HG02610 (cell line): ENCODE results near the gene CACNA1B.
"Not testable (repeated sequence)": the region's sequence is repeated elsewhere in the genome, so short reads cannot be mapped to it uniquely, and the experiment has no call there.

Experiments
- ATAC-seq: cut with Tn5 transposase; IDR thresholded peaks from one replicate; pipeline ENCODE4 v1.9.1; 2021; ENCODE audit warnings: mild to moderate bottlenecking, moderate library complexity; ENCODE audit not compliant: unreplicated experiment

The CACNA1B gene

DNA sequence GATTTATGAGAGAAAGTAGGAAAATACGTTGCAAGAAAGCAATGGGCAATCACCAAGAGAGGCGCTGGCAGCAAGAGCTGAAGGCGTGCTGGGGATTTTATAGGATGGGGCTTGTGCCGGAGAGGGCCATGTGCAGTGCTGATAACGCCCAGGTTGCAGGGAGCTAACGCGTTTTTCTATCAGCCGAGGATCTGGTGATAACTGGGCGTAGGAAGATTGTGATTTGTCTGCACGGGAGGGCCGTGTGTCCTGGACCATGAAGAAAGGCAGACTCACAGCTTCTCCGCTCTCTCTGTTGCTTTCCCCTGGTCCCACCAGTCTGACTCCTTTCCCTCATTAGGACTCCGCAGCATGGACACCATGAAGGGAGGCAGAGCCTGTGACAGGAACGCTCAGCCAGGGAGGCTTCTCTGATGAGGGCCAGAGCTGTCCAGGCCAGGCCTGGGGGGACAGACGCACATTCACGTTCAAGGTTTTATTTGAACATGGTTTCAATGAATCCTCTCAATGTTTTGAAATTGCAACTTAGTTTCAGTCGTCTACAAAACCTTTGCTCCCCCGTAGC lies 11.9 kb upstream of the CACNA1B start:
- no peak for ATAC-seq

DNA sequence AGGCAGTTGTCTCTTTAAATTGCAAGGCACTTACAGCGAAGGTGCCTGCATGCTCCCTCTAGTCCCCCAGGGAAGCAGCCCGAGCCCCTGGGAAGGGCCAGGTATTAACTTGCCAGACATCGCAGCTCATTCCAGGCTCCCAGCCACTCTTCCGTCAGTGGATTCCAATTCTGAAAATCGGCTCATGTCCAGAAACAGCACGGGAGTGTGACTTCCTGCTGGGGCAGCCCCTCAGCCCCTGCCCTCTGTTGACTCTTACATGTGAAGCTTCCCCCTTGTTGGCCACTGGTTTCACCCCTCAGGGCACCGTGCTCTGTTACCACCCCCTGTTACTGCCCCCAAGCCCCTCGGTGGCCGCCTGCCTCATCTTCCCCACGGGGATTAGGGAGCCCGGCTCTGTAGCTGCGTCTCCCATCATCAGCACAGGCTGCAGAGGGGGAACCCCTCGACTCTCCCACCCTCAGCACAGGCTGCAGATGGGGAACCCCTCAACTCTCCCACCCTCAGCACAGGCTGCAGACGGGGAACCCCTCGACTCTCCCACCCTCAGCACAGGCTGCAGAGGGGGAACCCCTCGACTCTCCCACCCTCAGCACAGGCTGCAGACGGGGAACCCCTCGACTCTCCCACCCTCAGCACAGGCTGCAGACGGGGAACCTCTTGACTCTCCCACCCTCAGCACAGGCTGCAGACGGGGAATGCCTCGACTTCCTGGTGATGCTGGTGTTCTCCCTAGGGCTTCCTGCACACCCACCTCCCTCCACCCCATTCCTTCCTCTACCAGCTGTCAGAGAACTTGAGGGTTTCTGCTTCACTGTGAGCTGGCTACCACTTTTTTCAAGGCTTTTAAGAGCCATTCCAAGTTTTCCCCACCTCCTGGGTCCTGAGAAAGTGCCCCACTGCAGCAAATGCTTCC lies 11.1 kb upstream of the CACNA1B start:
- ATAC-seq: no peak

DNA sequence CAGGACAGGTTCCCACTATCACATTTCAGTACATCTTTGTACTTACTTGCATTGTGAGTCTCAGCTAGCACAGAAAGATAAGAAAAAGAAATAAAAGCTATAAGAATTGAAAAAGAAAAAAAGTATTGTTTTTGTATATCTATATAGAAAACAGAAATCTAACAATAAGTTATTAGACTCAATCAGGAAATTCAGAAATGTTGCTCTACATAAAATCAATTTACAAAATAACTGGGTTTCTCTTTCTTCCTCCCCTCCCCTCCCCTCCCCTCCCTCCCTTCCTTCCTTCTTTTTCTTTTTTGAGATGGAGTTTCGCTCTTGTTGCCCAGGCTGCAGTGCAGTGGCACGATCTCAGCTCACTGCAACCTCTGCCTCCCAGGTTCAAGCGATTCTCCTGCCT lies 7.2 kb upstream of the CACNA1B start:
- no peak for ATAC-seq

DNA sequence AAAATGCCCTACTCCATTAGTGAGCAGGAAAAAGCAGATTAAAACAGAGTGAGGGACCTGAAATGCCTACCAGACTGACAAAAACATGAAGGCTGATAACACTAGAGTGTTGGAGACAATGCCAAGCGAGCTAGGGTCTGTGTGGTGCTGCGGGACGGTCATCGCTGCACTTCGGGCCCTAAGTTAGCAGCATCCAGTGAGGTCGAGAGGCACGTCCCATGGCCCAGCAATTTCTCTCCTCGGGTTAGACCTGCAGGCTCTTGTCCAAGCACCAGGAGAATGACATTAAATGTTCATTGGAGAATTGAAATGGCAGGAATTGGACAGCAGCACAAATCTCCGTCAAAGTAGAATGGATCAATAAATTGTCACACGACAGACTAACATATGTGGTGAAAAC lies 5.3 kb upstream of the CACNA1B start:
- no peak for ATAC-seq

DNA sequence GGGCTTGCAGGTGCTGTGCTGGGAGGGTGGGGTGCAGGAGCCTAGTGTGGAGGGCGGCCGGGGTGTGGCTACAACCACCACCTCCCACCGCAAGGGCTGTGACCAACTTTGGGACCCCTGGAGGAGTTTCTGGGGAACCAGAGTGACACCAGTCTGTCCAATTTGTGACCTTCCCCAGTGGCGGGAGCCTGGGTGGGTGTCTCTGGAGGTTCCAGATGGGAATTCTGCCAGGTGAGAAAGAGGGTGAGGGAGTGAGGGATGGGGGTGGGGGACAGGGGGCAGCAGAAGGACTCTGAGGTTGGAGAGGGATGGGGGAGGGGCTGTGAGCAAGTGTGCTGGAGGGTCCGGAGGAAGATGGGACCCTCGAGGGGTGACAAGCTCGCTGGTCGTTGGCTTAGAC lies 4.2 kb upstream of the CACNA1B start:
- ATAC-seq: no peak

DNA sequence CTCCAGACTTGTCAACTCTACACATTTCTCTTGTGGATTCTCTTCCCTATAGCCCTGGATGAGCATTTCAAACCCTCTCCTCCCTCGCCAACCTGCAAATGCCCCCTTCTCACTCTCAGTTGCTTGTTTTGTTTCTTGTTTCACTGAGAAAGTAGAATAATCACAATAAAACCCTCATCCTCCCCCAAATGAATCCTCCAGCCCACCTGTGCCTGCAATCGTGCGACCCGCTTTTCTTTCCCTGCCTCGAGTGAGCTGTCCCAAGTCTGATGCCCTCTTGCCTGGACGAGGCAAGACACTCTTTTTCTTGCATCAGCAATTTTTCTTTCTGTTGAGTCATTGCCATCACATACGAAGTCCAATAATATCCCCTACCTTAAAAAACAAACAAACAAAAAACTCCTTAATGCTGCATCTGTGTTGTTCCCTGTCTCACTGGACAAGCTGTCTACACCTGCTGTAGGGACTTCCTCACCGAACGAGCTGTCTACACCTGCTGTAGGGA lies 3.7 kb upstream of the CACNA1B start:
- no peak for ATAC-seq

DNA sequence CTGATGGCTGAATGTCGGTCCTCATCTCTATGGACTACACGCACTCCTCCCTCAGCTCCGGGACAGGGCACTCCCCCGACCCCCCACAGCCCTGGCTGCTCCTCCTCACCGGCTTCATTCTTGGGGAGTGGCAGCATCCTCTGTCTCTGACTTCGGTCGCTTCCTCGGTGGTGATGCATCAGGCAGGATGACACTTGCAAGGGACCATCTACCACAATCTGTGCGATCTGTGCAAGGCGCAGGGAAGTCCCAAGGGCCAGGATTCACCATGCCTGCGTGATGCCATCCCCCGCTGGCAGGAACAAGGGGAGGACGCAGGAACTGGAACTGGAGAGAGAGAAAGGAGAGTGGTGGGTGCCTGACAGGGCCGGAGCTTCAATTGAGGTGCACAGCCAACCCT lies 2.2 kb upstream of the CACNA1B start:
- ATAC-seq: no peak

DNA sequence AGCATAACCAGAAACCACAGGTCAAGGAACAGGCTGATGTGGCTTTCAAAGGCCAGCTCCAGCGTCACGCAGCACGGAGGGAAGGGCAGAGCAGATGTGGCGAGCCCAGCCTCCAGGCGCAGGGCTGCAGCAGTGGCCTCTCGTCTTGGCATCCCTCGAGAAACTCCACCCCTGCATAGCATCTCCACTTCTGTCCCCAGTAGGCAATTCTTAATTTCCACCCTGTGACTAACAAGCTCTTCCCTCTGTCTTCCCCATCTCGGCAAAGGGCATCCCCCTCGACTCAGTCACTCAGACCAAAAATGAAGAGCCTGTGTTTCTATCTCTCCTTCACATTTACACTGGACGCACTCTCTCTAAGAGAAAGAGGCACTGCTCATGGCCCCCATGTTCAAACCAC lies 1.7 kb upstream of the CACNA1B start:
- ATAC-seq: no peak

DNA sequence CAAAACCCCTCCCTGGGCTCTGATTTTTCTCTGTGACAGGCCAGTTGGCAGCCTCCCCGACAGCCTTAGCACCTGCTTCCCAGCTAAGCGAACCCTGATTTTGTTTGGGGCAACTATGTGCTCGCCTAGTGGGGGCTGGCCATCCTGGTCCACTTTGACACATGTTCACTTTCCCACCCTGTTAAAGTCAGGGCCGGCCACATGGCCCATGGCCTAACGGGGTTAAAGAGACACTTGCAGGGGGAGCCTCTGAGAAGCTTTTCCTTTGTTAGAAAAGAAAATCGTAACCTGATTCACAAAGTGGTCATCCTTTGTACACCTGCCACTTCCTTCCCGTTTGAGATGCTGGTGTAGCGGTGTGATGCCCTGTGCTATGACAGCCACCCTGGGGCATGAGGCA lies 1.3 kb upstream of the CACNA1B start:
- ATAC-seq: no peak

DNA sequence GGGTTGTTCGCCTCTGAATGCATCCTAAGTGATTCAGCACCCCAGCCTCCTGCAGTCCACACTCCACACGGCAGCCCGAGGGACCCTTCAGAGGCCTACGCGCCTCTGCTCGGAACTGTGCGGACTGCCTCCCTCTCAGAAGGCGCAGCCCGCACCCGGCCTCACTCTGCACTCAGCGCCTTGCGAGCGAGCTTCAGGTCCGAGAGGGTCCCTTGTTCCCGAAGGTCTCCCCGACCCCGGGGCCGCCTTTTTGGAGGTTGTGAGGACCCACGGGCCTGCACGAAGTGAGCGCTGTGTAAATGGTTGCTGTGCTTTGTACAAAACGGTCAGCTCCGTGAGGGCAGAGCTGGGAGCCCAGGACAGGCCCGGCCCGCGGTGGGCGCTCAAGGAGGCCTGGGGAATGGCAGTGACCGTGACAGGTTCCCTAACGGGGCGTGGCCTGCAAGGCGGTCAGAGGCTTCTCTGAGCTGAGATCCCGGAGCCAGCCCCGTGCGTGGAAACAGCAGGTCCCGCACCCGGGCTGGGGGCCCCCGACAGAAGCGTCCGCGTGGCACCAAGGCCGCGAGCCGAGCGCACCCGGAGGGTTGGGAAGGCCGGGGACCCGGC lies 698 bp upstream of the CACNA1B start:
- ATAC-seq: no peak

DNA sequence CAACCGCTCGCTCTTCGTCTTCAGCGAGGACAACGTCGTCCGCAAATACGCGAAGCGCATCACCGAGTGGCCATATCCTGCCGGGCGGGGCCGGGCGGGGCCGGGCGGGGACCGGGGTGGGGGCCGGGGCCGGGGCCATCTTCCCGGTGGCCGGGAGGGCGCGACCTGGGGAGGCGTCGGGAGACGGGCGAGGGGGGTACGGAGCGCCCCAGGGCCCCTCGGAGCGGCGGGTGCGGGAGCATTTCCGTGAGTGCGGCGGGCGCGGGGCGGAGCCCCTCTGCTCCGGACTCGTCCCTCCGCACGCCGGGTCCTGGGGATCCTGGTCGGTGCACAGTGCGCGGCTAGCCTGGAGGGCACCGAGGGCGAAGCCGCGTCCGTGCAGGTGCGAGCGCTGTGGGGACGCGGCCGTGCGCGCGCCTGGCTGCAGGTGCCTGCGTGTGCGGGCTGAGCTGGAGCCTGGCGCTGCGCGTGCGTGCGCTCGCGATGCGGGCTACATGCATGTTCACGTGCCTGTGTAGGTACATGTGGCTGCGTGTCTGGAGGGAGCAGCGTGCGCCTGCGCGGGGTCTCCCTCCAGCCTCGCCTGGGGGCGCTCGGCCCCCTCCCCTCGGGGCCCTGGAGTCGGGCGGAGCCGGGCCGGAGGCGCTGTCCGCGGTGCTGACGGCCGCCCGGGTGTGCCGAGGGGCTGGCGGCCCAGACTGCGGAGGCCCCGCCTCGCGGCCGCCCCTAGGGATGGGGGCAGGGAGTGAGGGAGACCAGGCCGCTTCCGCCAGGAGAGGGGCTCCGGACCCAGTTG lies 762 bp downstream of the CACNA1B start:
- no peak for ATAC-seq

DNA sequence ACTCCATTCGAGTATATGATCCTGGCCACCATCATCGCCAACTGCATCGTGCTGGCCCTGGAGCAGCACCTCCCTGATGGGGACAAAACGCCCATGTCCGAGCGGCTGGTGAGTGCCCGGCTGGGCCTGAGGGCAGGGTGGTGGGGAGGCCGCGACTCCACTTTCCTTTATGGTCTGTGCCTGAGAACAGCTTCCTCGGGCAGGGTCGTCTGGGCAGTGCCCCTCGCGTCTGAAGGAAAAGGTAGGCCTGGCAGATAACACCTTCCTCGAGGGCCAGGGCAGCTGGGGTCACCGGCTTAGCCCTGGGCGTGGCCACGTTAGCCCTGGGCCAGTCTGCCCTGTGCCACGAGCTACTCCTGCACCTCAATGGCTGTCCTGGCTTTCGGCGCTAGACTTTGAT lies 1.5 kb downstream of the CACNA1B start:
- no peak for ATAC-seq

DNA sequence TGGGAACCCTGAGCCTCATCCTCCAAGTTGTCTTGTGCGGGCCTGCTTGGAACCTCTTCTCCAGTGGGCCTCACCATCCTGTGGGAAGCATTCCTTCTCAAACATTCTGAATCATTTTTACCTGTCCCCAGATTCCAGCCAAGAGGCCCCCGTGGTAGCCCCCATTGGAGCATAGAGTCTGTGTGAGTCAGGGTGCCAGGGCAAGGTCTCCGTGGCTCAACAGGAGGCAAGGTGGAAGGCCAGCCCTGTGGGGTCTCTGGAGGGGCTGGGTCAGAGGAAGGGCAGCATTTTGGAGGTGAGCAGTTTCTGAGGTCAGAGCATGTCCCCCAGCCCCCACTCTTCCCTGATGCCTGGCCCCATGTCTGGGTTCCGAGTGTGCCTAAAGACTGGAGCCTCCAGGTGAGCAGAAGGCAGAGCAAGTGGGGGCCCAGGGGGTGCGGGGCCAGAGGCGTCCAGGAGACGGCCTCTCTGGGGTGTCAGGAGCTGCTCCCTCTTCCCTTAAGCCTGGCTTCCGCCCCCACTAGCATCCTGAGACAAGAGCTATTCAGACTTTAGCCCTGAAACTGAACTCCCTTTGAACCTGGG lies 2.1 kb downstream of the CACNA1B start:
- no peak for ATAC-seq

DNA sequence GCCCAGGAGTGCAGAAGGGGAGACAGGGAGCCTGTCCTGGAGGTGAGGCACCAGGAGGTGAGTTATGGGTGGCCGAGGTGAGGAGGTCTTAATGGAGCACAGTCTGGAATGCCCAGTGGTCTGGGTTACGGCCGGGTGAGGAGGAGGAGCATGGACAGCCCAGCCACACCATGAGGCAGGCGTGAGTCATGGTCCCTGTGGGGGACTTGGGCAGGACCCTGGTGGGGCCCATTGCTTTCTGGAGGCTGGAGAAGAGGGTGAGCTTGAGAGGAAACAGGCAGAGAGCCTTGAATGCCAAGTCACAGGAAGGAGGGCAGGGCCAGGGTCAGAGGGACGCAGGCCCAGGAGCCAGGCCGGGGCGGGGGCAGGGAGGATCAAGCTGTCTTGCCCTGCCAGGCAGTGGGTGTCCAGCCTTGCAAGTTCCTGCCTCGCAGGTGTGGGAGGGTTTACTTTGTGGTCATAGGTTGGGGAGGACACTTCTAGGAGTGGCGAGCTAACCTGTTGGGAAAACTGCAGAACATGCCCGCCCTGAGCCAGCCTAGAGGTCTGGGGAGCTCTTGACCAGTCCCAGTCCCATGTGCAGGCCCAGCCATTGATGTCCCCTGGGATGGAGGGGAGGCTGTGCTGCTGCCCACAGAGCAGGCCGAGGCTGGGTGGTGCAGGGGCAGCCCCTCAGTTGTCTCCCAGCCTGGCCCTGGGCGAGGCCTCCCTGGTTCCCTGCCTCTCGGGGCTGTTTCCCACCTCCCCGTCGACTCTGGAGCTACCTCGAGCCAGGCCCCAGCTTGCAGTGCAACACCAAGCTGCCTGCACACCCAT lies 2.8 kb downstream of the CACNA1B start:
- no peak for ATAC-seq

DNA sequence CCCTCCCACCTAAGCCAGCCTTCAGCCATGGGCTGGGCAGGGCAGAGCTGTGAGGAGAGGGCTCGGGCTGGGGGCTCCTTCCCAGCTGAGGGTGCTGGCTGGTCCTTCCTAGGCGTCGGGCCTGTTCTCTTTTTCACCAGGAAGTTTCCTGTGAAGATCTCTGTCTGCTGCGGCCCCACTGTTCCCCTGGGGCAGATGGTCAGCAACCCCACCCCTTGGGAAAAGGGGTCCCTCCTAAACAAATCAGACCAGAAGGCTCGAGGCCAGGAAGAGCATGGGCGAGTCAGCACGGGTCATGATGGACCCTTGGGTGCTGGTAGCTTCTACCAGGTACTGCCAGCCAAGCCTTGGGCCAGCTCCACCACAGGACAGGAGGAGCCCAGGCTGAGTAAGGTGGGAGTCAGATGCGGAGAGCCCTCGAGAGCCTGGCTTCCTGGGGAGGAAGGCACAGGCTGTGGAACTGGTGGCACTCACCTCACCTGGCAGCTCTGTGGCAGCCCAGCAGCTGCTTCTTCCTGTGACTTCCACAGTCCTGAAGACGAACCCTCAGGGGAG lies 3.5 kb downstream of the CACNA1B start:
- ATAC-seq: no peak

DNA sequence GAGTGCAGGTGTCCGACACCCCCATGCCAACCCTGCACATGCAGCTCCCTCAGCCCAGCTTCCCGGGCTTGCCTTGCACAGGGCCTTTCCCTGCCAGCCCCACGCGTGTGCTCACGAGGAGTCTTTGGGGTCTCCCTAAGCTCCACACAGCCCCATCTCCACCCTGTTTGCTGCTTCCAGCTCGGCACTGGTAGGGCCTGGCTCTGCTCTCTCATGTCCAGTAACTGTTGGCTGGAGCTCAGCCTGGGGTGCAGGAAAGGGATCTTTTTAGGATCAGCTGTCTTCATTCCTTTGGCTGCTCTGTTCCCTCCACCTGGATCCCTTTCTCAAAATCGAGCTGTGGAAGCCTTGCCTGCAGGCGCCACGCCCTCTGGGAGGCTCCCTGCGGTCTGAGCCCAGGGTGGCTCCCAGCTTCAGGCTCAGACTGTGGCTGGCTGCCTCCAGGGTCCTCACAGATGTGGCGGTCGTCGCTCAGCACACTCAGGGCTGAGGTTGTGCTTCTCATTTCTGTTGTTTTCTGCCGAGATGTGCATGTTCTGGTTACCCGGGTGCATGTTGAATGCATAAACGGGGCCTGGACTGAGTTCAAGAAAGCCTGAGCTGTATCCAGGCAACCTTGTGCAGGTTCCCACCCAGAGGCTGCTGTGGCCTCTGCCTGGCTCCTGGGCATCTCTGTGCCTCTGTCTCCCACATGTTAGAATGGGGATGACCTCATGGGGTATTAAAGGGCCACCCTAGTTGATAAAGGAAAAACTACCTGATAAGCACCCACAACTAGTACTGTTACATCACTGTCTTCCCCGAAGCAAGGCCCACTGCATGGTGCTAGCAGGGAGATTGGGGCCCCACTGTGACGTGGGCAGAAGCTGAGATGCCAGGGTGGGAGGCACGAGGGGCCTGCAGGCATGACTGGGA lies 4.3 kb downstream of the CACNA1B start:
- ATAC-seq: no peak

DNA sequence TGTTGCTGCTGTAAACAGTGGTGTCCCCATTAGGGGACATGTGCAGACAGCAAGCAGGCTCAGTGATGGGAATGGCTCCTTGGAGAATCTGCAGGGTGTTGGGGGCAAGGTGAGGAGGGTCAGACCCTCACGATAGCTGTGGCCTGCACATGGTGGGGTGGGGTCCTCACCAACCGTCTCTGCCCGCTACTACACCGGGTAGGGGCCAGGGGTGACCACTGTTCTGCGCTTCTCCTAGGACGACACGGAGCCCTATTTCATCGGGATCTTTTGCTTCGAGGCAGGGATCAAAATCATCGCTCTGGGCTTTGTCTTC lies 4.9 kb downstream of the CACNA1B start:
- no peak for ATAC-seq

DNA sequence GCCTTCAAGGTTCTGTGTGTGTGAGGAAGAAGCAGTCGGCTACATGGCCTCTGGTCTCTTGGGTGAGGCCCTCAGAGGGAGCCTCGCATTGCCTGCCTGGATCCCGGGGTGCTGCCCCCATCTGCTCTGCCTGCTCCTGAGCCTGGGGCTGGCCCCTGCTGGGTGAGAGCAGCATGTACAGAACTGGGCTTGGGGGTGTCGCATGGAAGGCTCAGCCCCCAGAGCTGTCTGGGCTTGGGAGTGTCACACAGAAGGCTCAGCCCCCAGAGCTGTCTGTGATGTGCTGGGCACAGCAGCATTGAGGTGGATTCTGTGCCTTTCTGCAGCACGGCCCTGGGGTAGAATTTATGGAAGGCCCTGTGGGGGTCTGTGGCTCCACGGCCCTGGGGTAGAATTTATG lies 6.4 kb downstream of the CACNA1B start:
- ATAC-seq: not testable (repeated sequence)

DNA sequence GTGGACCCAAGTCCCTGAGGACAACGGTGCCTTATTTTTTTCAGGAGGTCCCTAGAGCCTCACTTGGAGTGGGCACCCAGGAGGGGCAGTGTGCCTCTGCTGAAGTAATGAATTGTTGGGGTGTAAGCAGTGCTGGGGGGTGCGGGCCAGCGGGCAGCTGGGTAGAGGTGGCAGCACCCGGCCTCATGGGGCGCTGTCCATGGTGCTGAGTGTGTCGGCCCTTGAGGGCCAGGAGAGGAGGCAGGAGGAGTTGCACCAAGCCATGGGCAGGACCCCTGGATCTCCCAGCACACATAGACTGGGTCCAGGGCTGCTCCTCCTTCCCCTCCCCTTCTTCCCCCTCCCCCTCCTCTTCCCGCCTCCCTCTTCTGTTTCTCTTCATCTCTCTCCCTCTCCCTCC lies 7.0 kb downstream of the CACNA1B start:
- not testable (repeated sequence) for ATAC-seq
